GM12878 (cell line): ENCODE data around the gene KLHL18. TPM values are rescaled to one million over a fixed set of nuclear protein-coding genes. Genes with fewer than 3 reads are reported as not detected.

Experiments used
- IRF3 ChIP-seq: fragments of 450-650 bp; IDR thresholded peaks from 2 replicates; pipeline ENCODE4 v1.6.1; 2014; ENCODE audit warnings: mild to moderate bottlenecking
- IRF5 ChIP-seq: fragments of 450-650 bp; IDR thresholded peaks from 2 replicates; pipeline ENCODE4 v1.6.1; 2017; ENCODE audit warnings: borderline replicate concordance
- MYC ChIP-seq: IDR thresholded peaks from 2 replicates; pipeline ENCODE4 v1.6.1; 2011; ENCODE audit warnings: mild to moderate bottlenecking, low read length, moderate library complexity, inconsistent platforms; ENCODE audit not compliant: insufficient read depth, insufficient replicate concordance, insufficient read length, severe bottlenecking
- PBX3 ChIP-seq: IDR thresholded peaks from 2 replicates; pipeline ENCODE4 v1.6.1; 2011; ENCODE audit warnings: mild to moderate bottlenecking, low read depth, low read length, moderate library complexity; ENCODE audit not compliant: insufficient replicate concordance
- REST ChIP-seq: IDR thresholded peaks from 2 replicates; pipeline ENCODE4 v1.6.1; 2012; ENCODE audit warnings: mild to moderate bottlenecking, low read depth, low read length
- polyA plus RNA-seq, 11 experiments: library from polyadenylated mRNA; depleted of rRNA in 4 of 11; unstranded in 6 of 11; stranded (reverse) in 5 of 11; fragments of >200 nt; fragmentation: Nextera tagmentation in 4 of 11; fragmentation: Illumina TruSeq in 1 of 11; extraction: Ambion mirVana in 4 of 11; extraction: Trizol in 1 of 11; gene quantifications; 1 replicate in 1 of 11; 2 replicates in 10 of 11; pipeline versions ENCODE4 v1.2.1 to v1.2.3, GENCODE V29; 2011 to 2016; ENCODE audit warnings: inconsistent platforms in 2 of 11, missing spikeins in 2 of 11, low read depth in 1 of 11
- total RNA-seq, 4 experiments: library from RNA; depleted of rRNA in 3 of 4; stranded (reverse); fragments of >200 nt in 3 of 4; fragmentation: Illumina TruSeq in 1 of 4; extraction: Trizol in 1 of 4; gene quantifications; 2 replicates each; pipeline versions ENCODE4 v1.2.1 to v1.2.3, GENCODE V29; 2013 to 2021

Gene KLHL18
- total and polyA plus RNA-seq, 10 of the 15 experiments (the other 5 are each of a cell fraction or from before 2014, with no cell fraction given): 24.0 to 69.8 (median 51.7) TPM

GRCh38 chr3:47378869-47379268 lies 96.1 kb downstream of the KLHL18 start (continued):
- TF ChIP-seq REST (no peak), PBX3 (no peak), IRF3 (no peak), IRF5 (no peak), MYC (no peak)
